ENCODE data around the gene FAM120AOS.

DNA sequence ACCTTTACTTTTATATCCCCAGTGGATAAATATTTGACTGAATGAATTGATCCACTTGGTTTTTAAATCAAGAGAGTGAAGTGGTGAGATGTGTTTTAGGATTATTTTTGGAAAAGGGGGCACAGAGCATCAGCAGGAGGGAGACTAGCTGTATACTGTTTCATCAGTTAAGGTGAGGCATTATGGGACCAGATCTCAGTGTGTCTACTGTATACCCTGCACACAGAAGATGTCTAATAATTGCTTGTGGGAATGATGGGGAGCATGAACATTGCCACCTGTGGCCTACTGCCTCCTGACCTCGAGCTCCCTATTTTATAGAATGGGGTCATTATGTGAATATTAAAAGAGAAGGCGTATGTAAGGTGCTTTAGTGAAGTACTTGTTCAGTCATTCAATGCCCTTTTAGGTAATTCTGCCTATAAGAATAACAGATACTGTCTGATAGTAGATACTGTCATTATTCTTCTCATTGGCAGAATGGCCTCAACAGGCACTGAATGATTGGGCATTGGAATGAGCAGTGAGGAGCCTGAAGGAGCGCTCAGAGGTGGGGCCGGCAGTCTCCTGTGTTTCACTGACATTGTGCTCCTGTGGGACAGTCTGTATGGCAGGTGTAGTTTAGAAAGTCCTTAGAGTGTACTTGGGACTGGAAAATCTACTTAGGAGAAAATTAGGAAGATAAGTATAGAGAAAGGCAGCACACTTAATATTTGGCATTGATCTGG lies 47.4 kb upstream of the FAM120AOS start:
- TF ChIP-seq, protein P1, sequence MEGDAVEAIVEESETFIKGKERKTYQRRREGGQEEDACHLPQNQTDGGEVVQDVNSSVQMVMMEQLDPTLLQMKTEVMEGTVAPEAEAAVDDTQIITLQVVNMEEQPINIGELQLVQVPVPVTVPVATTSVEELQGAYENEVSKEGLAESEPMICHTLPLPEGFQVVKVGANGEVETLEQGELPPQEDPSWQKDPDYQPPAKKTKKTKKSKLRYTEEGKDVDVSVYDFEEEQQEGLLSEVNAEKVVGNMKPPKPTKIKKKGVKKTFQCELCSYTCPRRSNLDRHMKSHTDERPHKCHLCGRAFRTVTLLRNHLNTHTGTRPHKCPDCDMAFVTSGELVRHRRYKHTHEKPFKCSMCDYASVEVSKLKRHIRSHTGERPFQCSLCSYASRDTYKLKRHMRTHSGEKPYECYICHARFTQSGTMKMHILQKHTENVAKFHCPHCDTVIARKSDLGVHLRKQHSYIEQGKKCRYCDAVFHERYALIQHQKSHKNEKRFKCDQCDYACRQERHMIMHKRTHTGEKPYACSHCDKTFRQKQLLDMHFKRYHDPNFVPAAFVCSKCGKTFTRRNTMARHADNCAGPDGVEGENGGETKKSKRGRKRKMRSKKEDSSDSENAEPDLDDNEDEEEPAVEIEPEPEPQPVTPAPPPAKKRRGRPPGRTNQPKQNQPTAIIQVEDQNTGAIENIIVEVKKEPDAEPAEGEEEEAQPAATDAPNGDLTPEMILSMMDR (IDR thresholded peaks at IDR 0.05; ENCODE audit: poor library complexity), result no peak
- no peak for TF ChIP-seq EZH2phosphoT487 (IDR thresholded peaks at IDR 0.05; ENCODE audit: low read depth, severe bottlenecking, unreplicated experiment)
